ENCODE measurements around the gene LDHAL6A.
"Not testable (repeated sequence)": the region's sequence is repeated elsewhere in the genome, so short reads cannot be mapped to it uniquely, and the experiment has no call there.

Gene LDHAL6A

GRCh38 chr11:18455686-18456372, at the start of gene LDHAL6A:
TSS of gene LDHAL6A (plus strand) at chr11:18455856. CDS start at chr11:18456681, 825 bp downstream.
- H3K27ac Mint-ChIP-seq = no peak within 1 kb of the TSS
- no peaks in the 10 kb centered on the region for H3K36me3 Mint-ChIP-seq
- H3K27me3 Mint-ChIP-seq = peaks cover 1% of the 10 kb centered on the region
- H3K4me1 Mint-ChIP-seq = no peaks in the 10 kb centered on the region
- H3K9me3 Mint-ChIP-seq = no peaks in the 10 kb centered on the region
- no peak within 1 kb of the TSS for H3K4me3 Mint-ChIP-seq

- peaks cover 20% of the 10 kb centered on the region for H3K36me3 Mint-ChIP-seq
- not testable (repeated sequence) for H3K27ac Mint-ChIP-seq, H3K27me3 Mint-ChIP-seq, H3K4me3 Mint-ChIP-seq, H3K9me3 Mint-ChIP-seq
- peaks cover 14% of the 10 kb centered on the region for H3K4me1 Mint-ChIP-seq
These were observed 48.3 kb upstream of the LDHAL6A start for GRCh38 chr11:18407400-18407799.

- H3K27me3 Mint-ChIP-seq = no peaks in the 10 kb centered on the region
- H3K27ac Mint-ChIP-seq = no peak overlapping the region
- no peak overlapping the region for H3K4me3 Mint-ChIP-seq
- H3K36me3 Mint-ChIP-seq = peaks cover 13% of the 10 kb centered on the region
- H3K4me1 Mint-ChIP-seq = peaks cover 9% of the 10 kb centered on the region
- H3K9me3 Mint-ChIP-seq = peaks cover 5% of the 10 kb centered on the region
These were observed 46.9 kb upstream of the LDHAL6A start for GRCh38 chr11:18408558-18409291.

GRCh38 chr11:18416459-18416858, 39.2 kb upstream of the LDHAL6A start:
- H3K27me3 Mint-ChIP-seq = no peaks in the 10 kb centered on the region
- H3K4me3 Mint-ChIP-seq = no peak overlapping the region
- H3K9me3 Mint-ChIP-seq = no peaks in the 10 kb centered on the region
- no peaks in the 10 kb centered on the region for H3K36me3 Mint-ChIP-seq
- peaks cover 14% of the 10 kb centered on the region for H3K4me1 Mint-ChIP-seq
- H3K27ac Mint-ChIP-seq = no peak overlapping the region

GRCh38 chr11:18419040-18419439, 36.6 kb upstream of the LDHAL6A start:
- peaks cover 11% of the 10 kb centered on the region for H3K4me1 Mint-ChIP-seq
- no peaks in the 10 kb centered on the region for H3K36me3 Mint-ChIP-seq
- no peak overlapping the region for H3K4me3 Mint-ChIP-seq
- no peaks in the 10 kb centered on the region for H3K9me3 Mint-ChIP-seq
- no peaks in the 10 kb centered on the region for H3K27me3 Mint-ChIP-seq
- H3K27ac Mint-ChIP-seq = no peak overlapping the region

GRCh38 chr11:18420067-18420466, 35.6 kb upstream of the LDHAL6A start:
- Mint-ChIP-seq H3K36me3 (no peaks in the 10 kb centered on the region), H3K4me3 (no peak overlapping the region), H3K4me1 (peaks cover 11% of the 10 kb centered on the region), H3K27me3 (no peaks in the 10 kb centered on the region), H3K9me3 (no peaks in the 10 kb centered on the region), H3K27ac (no peak overlapping the region)

GRCh38 chr11:18427240-18427639, 28.4 kb upstream of the LDHAL6A start:
- Mint-ChIP-seq H3K4me3 (no peak overlapping the region), H3K36me3 (peaks cover 2% of the 10 kb centered on the region), H3K27ac (no peak overlapping the region), H3K27me3 (no peaks in the 10 kb centered on the region), H3K4me1 (peaks cover 5% of the 10 kb centered on the region), H3K9me3 (no peaks in the 10 kb centered on the region)

- Mint-ChIP-seq H3K4me3 (no peak overlapping the region), H3K36me3 (peaks cover 2% of the 10 kb centered on the region), H3K27ac (no peak overlapping the region)
These were observed 26.3 kb upstream of the LDHAL6A start for GRCh38 chr11:18429332-18429731.

GRCh38 chr11:18438691-18439090, 17.0 kb upstream of the LDHAL6A start:
- peaks cover 1% of the 10 kb centered on the region for H3K27me3 Mint-ChIP-seq
- no peaks in the 10 kb centered on the region for H3K36me3 Mint-ChIP-seq
- H3K9me3 Mint-ChIP-seq = peaks cover 6% of the 10 kb centered on the region
- no peaks in the 10 kb centered on the region for H3K4me1 Mint-ChIP-seq
- H3K27ac Mint-ChIP-seq = no peak overlapping the region
- H3K4me3 Mint-ChIP-seq = no peak overlapping the region

More at GRCh38 chr11:18429332-18429731, 26.3 kb upstream of the LDHAL6A start:
- no peaks in the 10 kb centered on the region for H3K27me3 Mint-ChIP-seq
- H3K9me3 Mint-ChIP-seq = no peaks in the 10 kb centered on the region
- peaks cover 5% of the 10 kb centered on the region for H3K4me1 Mint-ChIP-seq

GRCh38 chr11:18449251-18449650, 6.4 kb upstream of the LDHAL6A start:
- Mint-ChIP-seq H3K27ac (no peak overlapping the region), H3K9me3 (no peaks in the 10 kb centered on the region), H3K27me3 (no peaks in the 10 kb centered on the region), H3K4me3 (no peak overlapping the region), H3K4me1 (no peaks in the 10 kb centered on the region), H3K36me3 (no peaks in the 10 kb centered on the region)

- no peaks in the 10 kb centered on the region for H3K9me3 Mint-ChIP-seq
- H3K27ac Mint-ChIP-seq = no peak overlapping the region
- H3K4me3 Mint-ChIP-seq = no peak overlapping the region
- H3K4me1 Mint-ChIP-seq = no peaks in the 10 kb centered on the region
- peaks cover 1% of the 10 kb centered on the region for H3K27me3 Mint-ChIP-seq
- no peaks in the 10 kb centered on the region for H3K36me3 Mint-ChIP-seq
These were observed 2.7 kb upstream of the LDHAL6A start for GRCh38 chr11:18452927-18453326.

GRCh38 chr11:18457450-18457849, 1.8 kb downstream of the LDHAL6A start:
- Mint-ChIP-seq H3K36me3 (no peaks in the 10 kb centered on the region), H3K4me1 (no peaks in the 10 kb centered on the region), H3K9me3 (no peaks in the 10 kb centered on the region), H3K27ac (no peak overlapping the region), H3K27me3 (peaks cover 1% of the 10 kb centered on the region), H3K4me3 (no peak overlapping the region)

- Mint-ChIP-seq H3K27me3 (peaks cover 1% of the 10 kb centered on the region), H3K27ac (no peak overlapping the region), H3K4me3 (no peak overlapping the region), H3K9me3 (no peaks in the 10 kb centered on the region), H3K36me3 (no peaks in the 10 kb centered on the region), H3K4me1 (no peaks in the 10 kb centered on the region)
These were observed 4.0 kb downstream of the LDHAL6A start for GRCh38 chr11:18459634-18460033.

- no peaks in the 10 kb centered on the region for H3K4me1 Mint-ChIP-seq
- no peaks in the 10 kb centered on the region for H3K9me3 Mint-ChIP-seq
- no peaks in the 10 kb centered on the region for H3K27me3 Mint-ChIP-seq
- no peak overlapping the region for H3K27ac Mint-ChIP-seq
- no peaks in the 10 kb centered on the region for H3K36me3 Mint-ChIP-seq
- no peak overlapping the region for H3K4me3 Mint-ChIP-seq
These were observed 6.3 kb downstream of the LDHAL6A start for GRCh38 chr11:18461909-18462308.

- no peak overlapping the region for H3K27ac Mint-ChIP-seq
- no peaks in the 10 kb centered on the region for H3K27me3 Mint-ChIP-seq
- H3K4me3 Mint-ChIP-seq = no peak overlapping the region
- no peaks in the 10 kb centered on the region for H3K9me3 Mint-ChIP-seq
- H3K36me3 Mint-ChIP-seq = no peaks in the 10 kb centered on the region
- H3K4me1 Mint-ChIP-seq = no peaks in the 10 kb centered on the region
These were observed 7.8 kb downstream of the LDHAL6A start for GRCh38 chr11:18463439-18463838.

GRCh38 chr11:18466402-18466801, 10.7 kb downstream of the LDHAL6A start:
- H3K4me3 Mint-ChIP-seq = no peak overlapping the region
- no peak overlapping the region for H3K27ac Mint-ChIP-seq
- H3K9me3 Mint-ChIP-seq = no peaks in the 10 kb centered on the region
- no peaks in the 10 kb centered on the region for H3K36me3 Mint-ChIP-seq
- no peaks in the 10 kb centered on the region for H3K4me1 Mint-ChIP-seq
- H3K27me3 Mint-ChIP-seq = no peaks in the 10 kb centered on the region

Measured in activated naive CD4-positive, alpha-beta T cell treated with anti-CD3 and anti-CD28 coated beads, Interleukin-2, amount 50 U/mL, for 24 hours (primary cell).